ENCODE measurements around the gene TSPAN9.

The TSPAN9 gene

DNA sequence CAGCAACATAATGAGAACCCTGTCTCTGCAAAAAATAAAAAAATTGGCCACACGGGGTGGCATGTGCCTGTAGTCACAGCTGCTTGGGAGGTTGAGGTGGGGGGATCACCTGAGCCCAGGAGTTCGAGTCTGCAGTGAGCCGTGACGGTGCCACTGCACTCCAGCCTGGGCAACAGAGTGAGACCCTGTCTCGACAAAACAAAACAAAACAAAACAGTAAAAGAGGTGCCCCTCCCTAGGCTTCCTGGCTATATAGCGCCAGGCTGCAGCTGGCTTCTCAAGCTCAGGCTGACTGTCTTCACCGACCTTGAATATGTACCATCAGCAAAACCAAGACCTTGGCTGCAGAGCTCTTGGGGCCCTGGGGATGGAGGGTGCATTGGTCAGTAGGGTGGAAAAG is 29.4 kb downstream of the TSPAN9 start:
- TF ChIP-seq, protein P1, sequence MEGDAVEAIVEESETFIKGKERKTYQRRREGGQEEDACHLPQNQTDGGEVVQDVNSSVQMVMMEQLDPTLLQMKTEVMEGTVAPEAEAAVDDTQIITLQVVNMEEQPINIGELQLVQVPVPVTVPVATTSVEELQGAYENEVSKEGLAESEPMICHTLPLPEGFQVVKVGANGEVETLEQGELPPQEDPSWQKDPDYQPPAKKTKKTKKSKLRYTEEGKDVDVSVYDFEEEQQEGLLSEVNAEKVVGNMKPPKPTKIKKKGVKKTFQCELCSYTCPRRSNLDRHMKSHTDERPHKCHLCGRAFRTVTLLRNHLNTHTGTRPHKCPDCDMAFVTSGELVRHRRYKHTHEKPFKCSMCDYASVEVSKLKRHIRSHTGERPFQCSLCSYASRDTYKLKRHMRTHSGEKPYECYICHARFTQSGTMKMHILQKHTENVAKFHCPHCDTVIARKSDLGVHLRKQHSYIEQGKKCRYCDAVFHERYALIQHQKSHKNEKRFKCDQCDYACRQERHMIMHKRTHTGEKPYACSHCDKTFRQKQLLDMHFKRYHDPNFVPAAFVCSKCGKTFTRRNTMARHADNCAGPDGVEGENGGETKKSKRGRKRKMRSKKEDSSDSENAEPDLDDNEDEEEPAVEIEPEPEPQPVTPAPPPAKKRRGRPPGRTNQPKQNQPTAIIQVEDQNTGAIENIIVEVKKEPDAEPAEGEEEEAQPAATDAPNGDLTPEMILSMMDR (IDR thresholded peaks at IDR 0.05; ENCODE audit: control insufficient read depth, extremely low read depth, insufficient read depth) = no peak
- DNase-seq (ENCODE audit: low read depth) = no peak
- no peak overlapping the region for H3K4me3 ChIP-seq (ENCODE audit: low read depth, low read length)

DNA sequence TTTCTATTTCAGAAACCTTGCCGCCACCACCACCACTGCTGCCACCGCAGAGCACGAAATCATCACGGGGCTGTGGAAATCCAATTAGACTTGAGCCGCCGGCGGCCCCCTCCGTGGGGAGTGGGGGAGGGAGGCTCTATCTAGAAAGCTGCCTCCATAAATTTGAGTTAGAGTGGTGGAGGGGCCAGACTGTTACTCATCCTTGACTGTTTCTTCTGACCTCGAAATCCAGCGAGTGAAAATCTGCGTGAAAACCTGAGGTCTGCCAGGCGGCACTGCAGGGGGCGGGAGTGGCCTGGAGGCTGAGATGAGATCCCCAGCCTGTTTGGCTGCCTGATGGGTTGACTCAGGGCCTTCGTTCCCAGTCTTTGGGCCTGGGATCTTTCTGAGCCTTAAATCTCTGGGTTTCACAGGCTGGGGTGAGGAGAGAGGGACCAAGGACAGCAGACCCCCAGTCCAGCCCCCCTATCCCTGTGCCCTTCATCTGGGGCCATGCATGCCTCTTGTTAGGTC is 29.9 kb downstream of the TSPAN9 start:
- DNase-seq (ENCODE audit: low read depth) = no peak
- no peak overlapping the region for H3K4me3 ChIP-seq (ENCODE audit: low read depth, low read length)
- TF ChIP-seq, protein P1 (IDR thresholded peaks at IDR 0.05; ENCODE audit: control insufficient read depth, extremely low read depth, insufficient read depth) = no peak

DNA sequence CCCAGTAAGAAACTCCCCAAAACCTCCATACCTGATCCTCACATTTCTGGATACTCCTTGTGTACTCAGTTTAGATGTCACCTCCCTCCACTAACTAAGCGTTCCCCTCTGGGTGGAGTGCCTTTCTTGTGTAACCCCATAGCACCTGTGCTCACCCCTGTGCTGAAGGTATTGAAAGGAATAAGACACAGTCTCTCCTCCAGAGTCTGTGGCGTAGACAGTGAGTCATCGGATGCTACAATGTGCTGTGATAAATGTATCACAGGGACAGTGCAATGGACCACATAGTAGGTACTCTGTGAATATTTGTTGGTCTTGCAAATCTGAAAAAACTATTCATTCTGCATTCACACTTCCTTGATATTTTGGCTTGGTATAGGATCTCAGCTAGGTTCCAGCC is 30.8 kb downstream of the TSPAN9 start:
- TF ChIP-seq, protein P1 (IDR thresholded peaks at IDR 0.05; ENCODE audit: control insufficient read depth, extremely low read depth, insufficient read depth) = no peak

DNA sequence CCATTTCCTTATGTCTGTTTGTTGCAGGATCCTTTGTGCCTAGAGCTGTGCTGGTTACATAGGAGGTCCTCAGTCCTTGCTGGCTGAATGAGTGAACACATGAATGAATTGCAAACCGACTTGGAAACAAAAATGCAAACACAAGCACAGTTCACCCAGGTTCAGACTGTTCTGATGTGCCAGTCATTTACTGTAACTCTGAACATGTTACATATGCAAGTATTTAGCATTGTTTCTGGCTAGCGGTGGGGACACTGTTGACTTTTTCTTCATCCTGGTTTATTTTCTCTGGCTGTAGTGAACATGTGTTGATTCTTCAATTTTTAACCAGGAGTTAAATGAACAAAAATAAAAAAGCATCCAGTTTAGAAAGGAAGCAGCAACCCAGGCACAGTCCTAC is 33.4 kb downstream of the TSPAN9 start:
- TF ChIP-seq, protein P1 (IDR thresholded peaks at IDR 0.05; ENCODE audit: control insufficient read depth, extremely low read depth, insufficient read depth) = no peak
- no peak for DNase-seq (ENCODE audit: low read depth)
- no peak overlapping the region for H3K4me3 ChIP-seq (ENCODE audit: low read depth, low read length)

More for the DNA sequence above, 30.8 kb downstream of the TSPAN9 start:
- H3K4me3 ChIP-seq (ENCODE audit: low read depth, low read length) = no peak overlapping the region
- DNase-seq (ENCODE audit: low read depth) = no peak

DNA sequence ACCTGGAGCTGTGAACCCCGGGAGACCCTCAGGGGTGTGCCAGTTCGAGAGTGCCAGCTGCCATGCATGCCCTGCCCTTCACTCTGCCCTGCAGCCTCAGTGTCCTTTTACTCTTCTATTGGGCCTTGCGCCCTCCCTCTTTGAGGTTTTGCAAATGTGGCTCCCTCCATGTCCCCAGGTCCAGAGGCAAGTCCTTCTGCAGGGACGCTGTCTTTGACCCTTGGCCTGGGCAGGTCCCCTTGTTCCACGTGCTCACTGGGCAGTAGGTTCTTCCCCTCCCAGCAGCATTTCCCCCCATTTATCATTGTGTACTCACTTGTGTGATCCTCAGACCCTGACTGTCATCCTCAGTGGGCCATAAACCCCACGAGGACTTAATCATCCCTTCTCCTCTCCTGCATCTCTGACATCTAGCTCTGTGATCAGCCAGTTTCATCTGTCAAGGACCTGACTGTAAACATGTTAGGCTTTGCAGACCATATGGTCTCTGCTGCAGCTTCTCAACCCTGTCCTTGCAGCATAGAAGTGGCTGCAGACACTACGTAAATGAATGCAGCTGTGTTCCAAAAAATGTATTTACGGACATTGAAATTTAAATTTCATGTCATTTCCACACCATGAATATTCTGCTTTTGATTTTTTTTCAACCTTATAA is 36.6 kb downstream of the TSPAN9 start:
- TF ChIP-seq, protein P1 (IDR thresholded peaks at IDR 0.05; ENCODE audit: control insufficient read depth, extremely low read depth, insufficient read depth) = no peak
- H3K4me3 ChIP-seq (ENCODE audit: low read depth, low read length) = no peak overlapping the region
- DNase-seq (ENCODE audit: low read depth) = no peak

DNA sequence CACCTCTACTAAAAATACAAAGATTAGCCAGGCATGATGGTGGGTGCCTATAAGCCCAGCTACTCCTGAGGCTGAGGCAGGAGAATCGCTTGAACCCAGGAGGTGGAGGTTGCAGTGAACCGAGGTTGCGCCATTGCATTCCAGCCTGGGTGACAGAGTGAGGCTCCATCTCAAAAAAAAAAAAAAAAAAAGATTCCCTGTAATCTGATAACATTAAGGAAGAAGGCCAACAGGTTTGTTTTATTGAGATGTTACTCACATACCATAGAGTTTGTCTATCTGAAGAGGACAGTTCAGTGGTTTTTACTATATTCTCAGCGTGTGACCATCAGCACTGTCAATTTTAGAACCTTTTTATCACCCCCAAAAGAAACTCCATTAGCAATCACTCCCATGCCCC is 37.5 kb downstream of the TSPAN9 start:
- DNase-seq (ENCODE audit: low read depth) = no peak
- TF ChIP-seq, protein P1 (IDR thresholded peaks at IDR 0.05; ENCODE audit: control insufficient read depth, extremely low read depth, insufficient read depth) = no peak
- no peak overlapping the region for H3K4me3 ChIP-seq (ENCODE audit: low read depth, low read length)

DNA sequence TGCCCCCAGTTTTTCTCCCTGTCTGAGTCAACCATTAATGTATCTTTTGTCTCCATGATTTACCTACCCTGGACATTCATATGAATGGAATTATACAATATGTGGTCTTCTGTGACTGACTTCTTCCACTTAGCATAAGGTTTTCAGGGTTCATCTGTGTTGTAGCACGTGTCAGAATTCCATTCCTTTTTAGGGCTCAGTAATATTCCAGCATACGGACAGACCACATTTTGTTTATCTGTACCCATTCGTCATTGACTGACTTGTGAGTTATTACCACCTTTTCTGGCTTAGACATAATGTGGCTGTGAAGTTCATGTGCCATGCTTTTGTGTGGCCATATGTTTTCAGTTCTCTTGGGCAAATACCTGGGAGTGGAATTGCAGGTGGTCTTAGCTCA is 37.9 kb downstream of the TSPAN9 start:
- DNase-seq (ENCODE audit: low read depth) = no peak
- TF ChIP-seq, protein P1 (IDR thresholded peaks at IDR 0.05; ENCODE audit: control insufficient read depth, extremely low read depth, insufficient read depth) = no peak
- H3K4me3 ChIP-seq (ENCODE audit: low read depth, low read length) = no peak overlapping the region

All from LNCaP clone FGC (cell line).